ENCODE results near the gene GNB4. TPM values are rescaled to one million over a fixed set of nuclear protein-coding genes. Genes with fewer than 3 reads are reported as not detected.

Gene GNB4
- total RNA-seq, 4 donors from 2014 or later, result 14.5 to 43.7 (median 28.8) TPM

GRCh38 chr3:179482857-179483256 lies 31.6 kb upstream of the GNB4 start:
- no peak for DNase-seq
- Histone ChIP-seq H3K36me3 (no peaks in the 10 kb centered on the region), H3K4me3 (replicated peaks in 1 of 3) (no peak overlapping the region), H3K27me3 (no peaks in the 10 kb centered on the region), H3K27ac (no peak overlapping the region), H3K9me3 (no peaks in the 10 kb centered on the region), H3K4me1 (no peaks in the 10 kb centered on the region)
- 79 to 80% methylated on average over 3 of the region's 3 CpGs for WGBS, 2 donors
- intact Hi-C loops (cut with DNase I), result no loop called here
- TF ChIP-seq POLR2A (IDR thresholded peaks at IDR 0.05), result no peak
- no peak for TF ChIP-seq CTCF (IDR thresholded peaks at IDR 0.05)

- 76 to 90% methylated on average over 2 of the region's 2 CpGs for WGBS, 2 donors
- intact Hi-C loops (cut with DNase I), result no loop called here
- no peak for DNase-seq
- Histone ChIP-seq H3K27me3 (no peaks in the 10 kb centered on the region), H3K27ac (no peak overlapping the region), H3K4me1 (no peaks in the 10 kb centered on the region), H3K9me3 (no peaks in the 10 kb centered on the region), H3K36me3 (no peaks in the 10 kb centered on the region), H3K4me3 (replicated peaks in 1 of 3) (no peak overlapping the region)
- TF ChIP-seq POLR2A (IDR thresholded peaks at IDR 0.05), result no peak
- TF ChIP-seq CTCF (IDR thresholded peaks at IDR 0.05), result no peak
These were observed 24.9 kb upstream of the GNB4 start for GRCh38 chr3:179476215-179476614.

GRCh38 chr3:179474480-179474879 lies 23.2 kb upstream of the GNB4 start:
- no peak overlapping the region for H3K27ac ChIP-seq
- no peaks in the 10 kb centered on the region for H3K36me3 ChIP-seq
- no peaks in the 10 kb centered on the region for H3K9me3 ChIP-seq
- no peaks in the 10 kb centered on the region for H3K4me1 ChIP-seq
- no peak for TF ChIP-seq CTCF (IDR thresholded peaks at IDR 0.05)
- TF ChIP-seq POLR2A (IDR thresholded peaks at IDR 0.05), result no peak
- H3K27me3 ChIP-seq, result no peaks in the 10 kb centered on the region
- no peak for DNase-seq
- intact Hi-C loops (cut with DNase I), result no loop called here
- no peak overlapping the region for H3K4me3 ChIP-seq (replicated peaks in 1 of 3)

GRCh38 chr3:179473565-179473964 lies 22.3 kb upstream of the GNB4 start:
- H3K4me3 ChIP-seq (replicated peaks in 1 of 3), result no peak overlapping the region

More at GRCh38 chr3:179473565-179473964, 22.3 kb upstream of the GNB4 start:
- Histone ChIP-seq H3K4me1 (no peaks in the 10 kb centered on the region), H3K27ac (peak overlapping the region in 1 of 3 donors; percentile 23), H3K36me3 (no peaks in the 10 kb centered on the region), H3K9me3 (no peaks in the 10 kb centered on the region), H3K27me3 (no peaks in the 10 kb centered on the region)
- intact Hi-C loops (cut with DNase I), result no loop called here
- WGBS, 2 donors, result 74 to 77% methylated on average over 4 of the region's 4 CpGs
- DNase-seq, result no peak
- no peak for TF ChIP-seq POLR2A (IDR thresholded peaks at IDR 0.05)
- no peak for TF ChIP-seq CTCF (IDR thresholded peaks at IDR 0.05)

Data from thyroid gland (tissue), 4 donors.